Skin epidermis (tissue), 12 donors: ENCODE data around the gene TEX22.

Experiments used
- H3K27ac ChIP-seq, 21 experiments: fragments of 200-600 bp; sonication (generic) in 11 of 21; one replicate each; pipeline ENCODE4 v1.5.0; 2020; ENCODE audit warnings: mild to moderate bottlenecking in 3 of 21, inconsistent platforms in 2 of 21, moderate library complexity in 2 of 21
- H3K4me3 ChIP-seq, 7 experiments: fragments of 200-600 bp; sonication (generic) in 2 of 7; one replicate each; pipeline ENCODE4 v1.5.0; 2020; ENCODE audit warnings: inconsistent platforms in 2 of 7, mild to moderate bottlenecking in 2 of 7, moderate library complexity in 1 of 7

Gene TEX22

GRCh38 chr14:105365681-105366080, 32.7 kb upstream of the TEX22 start:
- no peak overlapping the region for H3K27ac ChIP-seq
- no peak overlapping the region for H3K4me3 ChIP-seq

DNA sequence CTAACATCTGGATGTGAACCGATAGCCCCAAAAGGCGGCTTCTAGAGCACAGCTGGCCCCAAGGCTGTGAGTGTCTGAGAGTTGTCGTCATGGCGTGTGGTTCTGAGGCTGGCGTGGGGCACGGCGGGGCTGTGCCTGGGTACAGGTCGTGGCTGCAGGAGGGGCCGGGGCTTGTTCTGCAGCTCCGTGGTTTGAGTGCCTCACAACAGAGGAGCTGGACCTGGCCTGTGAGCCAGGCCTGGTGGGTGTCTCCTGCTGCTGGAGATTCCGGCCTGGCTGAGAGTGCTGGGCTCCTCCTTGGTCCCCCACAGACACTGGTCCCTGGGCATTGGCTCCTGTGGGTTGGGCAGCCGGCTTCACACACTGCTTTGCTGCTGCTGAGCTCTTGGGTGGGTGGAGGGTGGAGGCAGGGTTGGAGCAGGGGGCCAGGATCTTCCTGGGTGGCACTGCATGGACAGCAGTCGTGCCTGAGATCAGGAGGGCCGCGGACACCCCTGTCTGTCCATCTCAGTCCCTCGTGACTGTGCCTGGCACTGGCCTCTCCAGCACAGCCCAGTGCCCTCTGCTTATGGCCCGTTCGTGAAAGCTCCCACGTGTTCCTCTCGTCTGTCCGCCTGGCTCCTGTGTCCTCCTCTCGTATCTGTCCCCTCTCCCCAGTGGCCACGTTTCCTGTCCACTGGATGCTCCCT, 31.8 kb upstream of the TEX22 start:
- H3K4me3 ChIP-seq, result no peak overlapping the region
- H3K27ac ChIP-seq, result no peak overlapping the region

DNA sequence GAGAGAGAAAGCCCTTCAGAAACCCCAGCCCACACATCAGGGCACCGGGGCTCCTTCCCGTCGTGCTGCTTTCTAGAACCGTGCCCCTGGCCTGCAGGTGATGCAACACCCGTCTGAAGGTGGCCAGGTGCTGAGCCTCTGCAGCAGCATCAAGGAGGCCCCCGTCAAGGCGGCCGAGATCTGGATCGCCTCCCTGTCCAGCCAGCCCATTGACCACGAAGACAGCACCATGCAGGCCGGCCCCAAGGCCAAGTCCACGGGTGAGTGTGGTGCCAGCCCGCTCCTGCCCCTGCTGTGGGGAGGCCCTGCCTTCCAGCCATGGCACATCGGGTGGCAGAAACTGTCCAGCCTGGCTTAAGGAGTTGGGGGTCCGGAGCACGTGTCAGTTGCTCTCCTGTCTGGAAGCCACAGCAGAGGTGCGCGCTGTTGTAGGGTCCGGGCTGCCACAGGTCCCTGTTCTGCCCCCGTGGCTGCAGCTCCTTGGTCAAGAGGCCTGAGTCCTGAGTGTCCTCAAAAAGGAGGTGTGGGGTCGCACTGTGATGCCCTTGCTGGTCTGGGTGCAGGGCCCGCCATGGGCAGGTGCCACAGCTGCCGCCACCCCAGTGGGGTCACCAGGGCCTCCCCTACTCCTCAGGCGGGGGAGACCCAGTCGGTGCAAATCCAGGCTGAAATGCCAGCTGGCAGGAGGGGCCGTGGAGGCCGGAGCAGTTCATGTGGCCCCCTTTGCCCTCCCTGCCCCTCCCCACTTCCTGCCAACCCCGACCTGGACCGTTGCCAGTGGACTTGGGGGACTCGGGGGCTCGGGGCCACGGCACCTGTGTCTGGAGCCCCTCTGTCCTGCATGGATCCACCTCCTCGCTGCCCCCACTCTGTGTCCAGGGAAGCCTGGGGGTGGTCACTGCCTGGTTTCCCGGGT, 31.0 kb upstream of the TEX22 start:
- Histone ChIP-seq H3K27ac (no peak overlapping the region), H3K4me3 (no peak overlapping the region)

DNA sequence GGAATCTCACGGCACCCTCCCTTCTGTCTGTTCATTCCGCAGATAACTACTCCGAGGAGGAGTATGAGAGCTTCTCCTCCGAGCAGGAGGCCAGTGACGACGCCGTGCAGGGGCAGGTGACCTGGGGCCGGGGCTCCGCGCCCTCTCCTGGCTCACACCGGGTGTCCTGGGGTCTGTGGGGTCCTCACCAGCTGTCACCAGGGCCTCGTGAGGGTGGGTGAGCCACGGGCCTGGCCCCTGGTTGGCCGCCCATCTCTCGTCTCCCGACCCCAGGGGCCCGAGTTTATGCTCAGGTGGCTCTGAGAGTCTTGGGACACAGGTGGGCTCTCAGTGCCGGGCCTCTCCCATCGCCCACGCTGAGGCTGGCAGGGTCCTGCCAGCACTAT, 30.3 kb upstream of the TEX22 start:
- Histone ChIP-seq H3K27ac (no peak overlapping the region), H3K4me3 (no peak overlapping the region)

GRCh38 chr14:105368426-105368825, 29.9 kb upstream of the TEX22 start:
- H3K27ac ChIP-seq, result no peak overlapping the region
- no peak overlapping the region for H3K4me3 ChIP-seq

GRCh38 chr14:105368910-105369652, 29.3 kb upstream of the TEX22 start:
- H3K4me3 ChIP-seq, result no peak overlapping the region
- no peak overlapping the region for H3K27ac ChIP-seq

DNA sequence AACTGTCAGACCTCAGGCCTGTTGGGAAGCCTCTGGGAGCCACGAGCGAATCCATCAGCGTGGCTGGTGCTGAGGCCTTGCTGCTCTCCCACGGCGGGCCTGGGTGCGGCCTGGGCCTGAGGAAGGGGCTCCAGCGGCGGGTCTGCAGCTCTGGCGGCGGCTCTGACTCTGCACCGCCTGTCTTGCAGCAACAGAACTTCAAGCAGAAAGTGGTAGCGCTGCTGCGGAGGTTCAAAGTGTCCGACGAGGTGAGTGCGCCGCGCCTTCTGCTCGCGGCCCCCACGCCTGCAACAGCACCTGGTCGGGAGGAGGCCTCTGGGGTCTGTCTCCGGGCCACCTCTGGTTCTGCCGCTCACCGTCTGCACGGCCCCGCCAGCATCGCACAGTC, 28.7 kb upstream of the TEX22 start:
- no peak overlapping the region for H3K4me3 ChIP-seq
- no peak overlapping the region for H3K27ac ChIP-seq

DNA sequence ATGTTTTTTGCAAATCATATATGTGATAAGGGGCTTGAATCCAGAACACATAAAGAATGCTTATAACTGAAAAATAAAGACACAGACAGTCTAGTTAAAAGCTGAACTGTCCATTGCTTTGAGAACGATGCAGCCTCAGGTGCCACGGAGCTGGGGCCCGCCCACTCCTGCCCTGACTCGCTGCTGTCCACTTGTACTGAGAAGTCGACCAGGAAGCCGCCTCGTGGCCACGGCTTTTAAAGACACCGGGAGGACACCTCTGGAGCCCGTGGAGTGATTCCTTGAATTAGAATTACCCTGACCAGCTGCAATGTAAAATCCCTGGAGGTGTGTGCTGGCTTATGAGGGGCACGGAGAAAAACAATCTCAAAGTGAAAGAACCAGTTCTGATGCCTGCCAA, 23.9 kb upstream of the TEX22 start:
- no peak overlapping the region for H3K4me3 ChIP-seq
- H3K27ac ChIP-seq, result no peak overlapping the region

DNA sequence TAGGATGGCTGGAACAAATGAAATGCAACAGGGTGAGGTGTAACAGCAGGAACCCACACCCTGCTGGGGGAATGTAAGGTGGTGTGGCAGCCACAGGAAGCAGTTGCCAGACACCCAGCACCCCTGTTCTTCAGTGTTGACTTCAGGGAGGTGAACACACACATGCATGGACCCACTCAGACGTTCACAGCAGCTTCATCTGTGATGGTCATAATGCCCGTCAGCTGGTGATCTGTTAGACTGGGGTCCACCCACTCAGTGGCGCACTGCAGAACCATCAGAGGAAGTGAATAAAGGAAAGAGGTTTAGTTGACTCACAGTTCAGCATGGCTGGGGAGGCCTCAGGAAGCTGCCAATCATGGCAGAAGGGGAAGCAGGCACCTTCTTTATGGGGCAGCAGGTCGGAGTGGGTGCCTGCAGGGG, 22.7 kb upstream of the TEX22 start:
- no peak overlapping the region for H3K27ac ChIP-seq

DNA sequence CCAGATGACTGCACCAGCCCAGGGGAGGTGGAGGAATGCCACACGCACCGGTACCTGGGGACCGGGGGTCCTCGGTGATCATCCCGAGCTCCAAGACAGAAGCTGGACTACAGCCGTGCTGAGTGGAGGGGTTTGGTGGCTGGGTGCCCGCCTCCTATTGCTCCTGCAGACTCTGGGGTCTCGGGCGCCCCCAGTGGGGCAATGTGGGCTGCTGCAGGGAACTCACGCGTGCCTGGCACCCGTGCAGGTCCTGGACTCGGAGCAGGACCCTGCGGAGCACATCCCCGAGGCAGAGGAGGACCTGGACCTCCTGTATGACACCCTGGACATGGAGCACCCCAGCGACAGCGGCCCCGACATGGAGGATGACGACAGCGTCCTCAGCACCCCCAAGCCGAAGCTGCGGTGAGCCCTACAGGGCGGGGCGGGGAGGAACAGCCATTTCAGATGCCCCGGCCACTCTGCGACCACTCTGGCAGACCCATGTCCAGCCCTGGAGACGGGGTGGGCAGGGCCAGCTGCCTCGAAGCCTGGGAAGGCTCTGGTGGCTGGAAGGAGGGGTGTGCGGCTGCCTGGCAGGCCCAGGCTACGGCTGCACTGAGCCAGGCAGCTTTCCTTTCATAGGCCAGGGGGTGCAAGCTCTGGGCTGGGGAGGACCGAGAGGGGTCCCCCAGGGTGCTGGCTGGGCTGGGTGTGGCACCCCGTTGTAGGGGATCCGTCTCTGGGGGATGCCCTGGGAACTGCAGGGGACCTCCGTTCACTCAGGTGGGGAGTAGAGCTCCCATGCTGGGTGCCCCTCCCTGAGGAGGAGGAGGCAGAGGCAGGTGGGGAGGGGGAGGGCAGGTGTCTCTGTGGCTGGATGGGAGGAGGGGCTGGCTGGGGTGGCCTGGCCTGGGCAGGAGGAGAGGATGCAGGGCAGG, 21.6 kb upstream of the TEX22 start:
- H3K27ac ChIP-seq, result no peak overlapping the region
- no peak overlapping the region for H3K4me3 ChIP-seq

More for the DNA sequence above, 22.7 kb upstream of the TEX22 start:
- no peak overlapping the region for H3K4me3 ChIP-seq

DNA sequence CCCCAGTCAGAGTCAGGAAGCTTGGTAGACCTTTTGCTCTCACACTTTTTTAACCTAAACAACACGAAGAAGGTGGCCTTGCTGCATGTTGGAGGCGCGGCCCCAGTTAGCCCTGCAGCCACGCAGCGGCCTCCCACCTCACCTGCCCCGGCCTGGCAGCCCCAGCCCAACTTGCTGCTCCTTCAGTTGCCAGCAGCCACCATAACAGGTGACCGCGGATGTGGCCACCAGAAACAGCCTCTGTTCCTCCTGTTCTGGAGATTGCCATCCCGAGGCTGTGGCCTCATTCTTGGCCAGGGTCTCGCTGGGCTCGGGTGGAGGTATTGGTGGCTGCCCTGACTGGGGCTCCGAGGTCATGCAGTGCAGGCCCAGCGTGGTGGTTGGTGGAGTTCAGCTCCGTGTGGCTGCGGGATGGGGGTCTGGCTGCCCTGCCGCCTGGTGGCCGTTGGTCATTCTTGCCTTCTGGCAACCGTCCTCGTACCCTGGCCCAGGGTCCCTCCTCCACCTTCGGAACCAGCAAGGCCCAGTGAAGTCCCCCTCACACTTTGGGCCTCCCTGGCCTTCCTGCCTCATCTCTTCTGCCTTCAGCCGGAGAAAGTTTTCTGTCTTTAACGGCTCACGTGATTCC, 20.7 kb upstream of the TEX22 start:
- H3K27ac ChIP-seq, result no peak overlapping the region
- H3K4me3 ChIP-seq, result no peak overlapping the region

DNA sequence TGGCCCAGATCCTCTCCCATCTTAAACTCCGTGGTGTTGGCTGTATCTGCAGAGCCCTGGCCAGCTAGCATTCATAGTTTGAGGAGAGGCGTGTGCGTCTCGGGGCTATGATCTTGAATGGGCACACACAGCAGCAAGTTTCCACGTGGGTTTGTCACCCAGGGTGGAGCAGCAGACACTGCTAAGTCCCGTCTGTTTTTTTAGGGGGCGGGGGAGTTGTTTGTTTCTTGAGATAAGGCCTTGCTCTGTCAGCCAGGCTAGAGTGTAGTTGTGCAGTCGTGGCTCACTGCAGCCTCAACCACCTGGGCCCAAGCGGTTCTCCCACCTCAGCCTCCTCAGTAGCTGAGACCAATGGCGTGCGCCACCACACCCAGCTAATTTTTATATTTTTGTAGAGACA, 20.1 kb upstream of the TEX22 start:
- peak overlapping the region in 1 of 21 experiments; percentile 11 for H3K27ac ChIP-seq

GRCh38 chr14:105378873-105379685, 19.3 kb upstream of the TEX22 start:
- no peak overlapping the region for H3K4me3 ChIP-seq
- H3K27ac ChIP-seq, result peak overlapping the region in 2 of 21 experiments; percentile 11 to 67

More for the DNA sequence above, 20.1 kb upstream of the TEX22 start:
- no peak overlapping the region for H3K4me3 ChIP-seq

DNA sequence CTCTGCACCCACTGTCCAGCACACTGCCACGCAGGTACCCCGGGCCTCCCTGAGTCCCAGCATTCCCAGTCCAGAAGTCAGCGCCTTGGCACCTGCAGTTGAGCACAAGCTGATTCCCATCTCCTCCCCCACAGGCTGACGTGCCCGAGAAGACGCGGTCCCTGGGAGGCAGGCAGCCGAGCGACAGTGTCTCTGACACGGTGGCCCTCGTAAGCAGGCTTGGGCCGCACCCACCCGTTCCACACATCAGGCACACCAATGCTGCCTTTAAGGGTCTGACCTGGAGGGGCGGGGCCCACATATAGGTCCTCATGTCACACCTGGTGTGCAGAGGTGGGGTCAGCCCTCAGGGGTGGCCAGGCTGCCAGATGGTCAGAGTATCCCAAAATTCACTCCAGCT, 18.4 kb upstream of the TEX22 start:
- Histone ChIP-seq H3K27ac (no peak overlapping the region), H3K4me3 (no peak overlapping the region)

DNA sequence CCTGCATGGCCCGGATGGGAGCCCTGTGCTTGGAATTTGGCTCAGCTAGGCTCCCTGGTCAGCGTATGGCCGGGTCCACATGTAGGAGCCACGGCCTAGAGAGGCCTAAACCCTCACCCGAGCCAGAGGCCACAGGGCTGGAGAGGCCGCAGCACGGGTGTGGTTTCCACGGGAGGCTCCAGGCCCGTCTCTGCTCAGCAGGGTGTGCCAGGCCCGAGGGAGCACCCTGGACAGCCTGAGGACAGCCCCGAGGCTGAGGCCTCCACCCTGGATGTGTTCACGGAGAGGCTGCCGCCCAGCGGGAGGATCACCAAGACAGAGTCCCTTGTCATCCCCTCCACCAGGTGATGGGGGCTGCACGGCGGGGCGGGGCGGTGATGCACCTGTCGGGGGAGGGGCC, 17.6 kb upstream of the TEX22 start:
- H3K4me3 ChIP-seq, result no peak overlapping the region
- no peak overlapping the region for H3K27ac ChIP-seq

DNA sequence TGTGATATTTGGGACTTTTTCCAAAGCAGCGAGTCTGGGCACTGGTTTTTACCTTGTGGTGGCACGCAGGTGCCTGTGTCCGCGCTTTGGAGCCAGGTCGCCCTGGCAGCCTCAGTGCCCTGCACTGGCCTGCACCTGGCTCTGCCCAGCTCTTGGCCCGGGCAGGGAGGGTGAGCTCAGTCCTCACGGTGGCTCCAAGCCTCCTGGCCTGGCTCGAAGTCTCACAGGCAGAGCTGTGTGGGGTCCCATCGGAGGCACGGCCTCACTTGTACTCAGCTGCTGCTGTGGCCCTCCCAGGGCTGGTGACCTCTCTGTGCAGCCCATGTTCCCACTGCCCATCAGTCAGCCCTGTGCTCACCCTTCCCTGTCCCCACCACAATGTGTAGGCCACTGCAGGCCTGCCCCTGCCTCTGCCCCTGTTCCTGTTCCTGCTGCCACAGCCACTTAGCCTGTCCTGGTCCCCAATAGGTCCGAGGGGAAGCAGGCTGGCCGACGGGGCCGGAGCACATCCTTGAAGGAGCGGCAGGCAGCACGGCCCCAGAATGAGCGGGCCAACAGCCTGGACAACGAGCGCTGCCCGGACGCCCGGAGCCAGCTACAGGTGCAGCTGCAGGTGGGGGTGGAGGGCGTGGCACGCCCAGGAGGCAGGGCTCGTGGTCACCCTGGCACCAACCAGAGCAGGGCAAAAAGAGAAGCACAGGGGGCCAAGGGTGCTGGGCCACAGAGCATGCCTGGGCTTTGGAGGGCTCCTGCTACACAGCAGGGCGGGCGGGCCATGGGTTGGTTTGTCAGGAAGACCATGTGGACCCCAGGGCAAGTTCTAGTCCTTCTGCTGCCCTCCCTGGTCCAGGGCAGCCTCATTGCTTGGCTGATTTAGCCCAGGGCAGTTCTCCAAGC, 16.6 kb upstream of the TEX22 start:
- H3K4me3 ChIP-seq, result no peak overlapping the region
- no peak overlapping the region for H3K27ac ChIP-seq
